NCI-H2196 treated with DMSO at 0.1 percent for 48 hours (cell line): Measurements from ENCODE around the gene ADPRH.

ENCODE experiments used
- DNase-seq: peaks from one replicate; lab custom pipeline; 2025; ENCODE audit not compliant: unreplicated experiment; lab: John Stamatoyannopoulos, UW

ADPRH gene

DNA sequence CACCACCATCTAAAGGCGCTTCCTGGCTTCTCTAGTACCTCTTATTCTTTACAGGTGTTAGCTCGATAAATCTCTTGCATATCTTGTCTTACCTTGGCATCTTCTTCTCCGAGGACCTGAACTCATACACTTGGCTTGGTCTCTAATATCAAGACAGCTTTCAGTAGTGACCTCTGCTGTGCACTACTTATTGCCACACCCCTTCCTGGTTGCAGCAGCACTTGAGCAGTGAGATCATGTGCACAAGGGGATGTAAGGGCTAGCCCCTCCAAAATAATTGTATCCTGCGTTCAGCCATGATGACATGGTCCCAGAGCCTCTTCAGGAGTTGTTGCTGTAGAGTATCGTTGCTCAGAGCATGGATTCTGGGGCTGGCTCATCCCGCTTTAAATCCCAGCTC lies 17.1 kb downstream of the ADPRH start:
- no peak for DNase-seq

DNA sequence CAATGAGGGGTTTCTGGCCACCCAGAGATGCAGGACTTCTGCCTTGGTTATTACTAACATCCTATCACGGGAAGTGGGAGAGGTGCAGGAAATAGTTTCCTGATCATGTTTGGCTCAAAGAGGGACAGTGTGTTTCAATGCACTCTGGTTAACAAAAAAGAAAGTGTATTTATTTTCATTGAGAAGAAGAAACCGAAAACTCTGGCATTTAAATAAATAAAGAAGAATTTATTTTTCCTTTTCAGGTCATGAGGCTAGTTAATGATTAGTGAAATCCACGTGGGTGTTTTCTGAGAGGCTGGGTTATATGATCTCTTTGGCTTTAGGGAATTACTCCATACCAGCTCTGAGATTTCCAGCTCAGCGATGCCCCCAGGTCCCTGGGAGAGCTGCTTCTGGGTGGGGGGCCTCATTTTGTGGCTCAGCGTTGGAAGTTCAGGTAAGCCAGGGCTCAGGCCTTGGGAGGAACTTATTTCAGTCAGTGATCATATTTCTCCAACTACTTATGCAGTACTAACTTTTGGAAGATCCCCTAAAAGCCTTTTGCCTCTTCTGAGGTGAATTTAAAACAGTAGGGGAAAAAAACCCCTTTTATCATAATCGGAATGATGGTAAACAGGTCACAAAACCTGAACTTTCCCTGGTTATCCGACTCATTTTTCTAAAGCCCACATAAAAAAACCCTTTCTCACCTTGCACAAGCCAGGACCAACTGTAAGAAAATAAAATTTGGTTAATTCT lies 18.4 kb downstream of the ADPRH start, which contains the start of gene PLA1A:
PLA1A (plus strand) TSS at position 338 of the 741 bp plus-strand sequence; CDS start at position 367, 29 bp downstream.
- no peak for DNase-seq

DNA sequence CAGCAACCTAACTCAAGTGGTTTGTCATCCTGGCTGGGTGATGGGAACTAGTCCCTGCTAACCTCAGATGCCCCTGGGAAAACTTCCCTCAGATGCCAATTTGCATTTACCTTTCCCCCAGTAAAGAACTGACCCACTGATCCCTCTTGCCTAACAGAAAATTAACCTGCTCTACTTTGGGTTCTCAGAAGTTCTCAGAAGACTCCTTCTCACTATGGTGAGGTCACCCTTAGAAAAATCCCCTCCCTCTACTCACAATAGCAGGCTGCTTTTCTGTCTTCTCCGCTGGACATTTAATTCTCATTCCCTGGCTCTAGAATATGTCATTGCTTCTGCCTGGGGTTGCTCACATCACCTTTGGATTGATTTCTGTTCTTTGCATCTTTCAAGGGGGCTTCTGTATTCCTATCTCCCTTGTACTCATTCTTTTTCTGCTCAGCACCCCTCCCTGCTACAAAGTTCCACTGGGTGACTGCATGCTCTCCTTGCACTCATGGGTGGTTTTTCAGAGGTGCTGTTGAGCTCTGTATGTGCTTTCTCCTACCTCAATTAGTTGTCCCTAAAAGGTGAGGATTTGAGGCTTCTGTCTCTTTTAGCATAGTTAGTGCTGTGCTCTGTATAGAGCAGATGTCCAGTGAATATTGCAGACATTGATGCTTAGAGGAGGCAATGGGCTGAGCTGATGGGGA lies 19.3 kb downstream of the ADPRH start:
- DNase-seq = no peak

DNA sequence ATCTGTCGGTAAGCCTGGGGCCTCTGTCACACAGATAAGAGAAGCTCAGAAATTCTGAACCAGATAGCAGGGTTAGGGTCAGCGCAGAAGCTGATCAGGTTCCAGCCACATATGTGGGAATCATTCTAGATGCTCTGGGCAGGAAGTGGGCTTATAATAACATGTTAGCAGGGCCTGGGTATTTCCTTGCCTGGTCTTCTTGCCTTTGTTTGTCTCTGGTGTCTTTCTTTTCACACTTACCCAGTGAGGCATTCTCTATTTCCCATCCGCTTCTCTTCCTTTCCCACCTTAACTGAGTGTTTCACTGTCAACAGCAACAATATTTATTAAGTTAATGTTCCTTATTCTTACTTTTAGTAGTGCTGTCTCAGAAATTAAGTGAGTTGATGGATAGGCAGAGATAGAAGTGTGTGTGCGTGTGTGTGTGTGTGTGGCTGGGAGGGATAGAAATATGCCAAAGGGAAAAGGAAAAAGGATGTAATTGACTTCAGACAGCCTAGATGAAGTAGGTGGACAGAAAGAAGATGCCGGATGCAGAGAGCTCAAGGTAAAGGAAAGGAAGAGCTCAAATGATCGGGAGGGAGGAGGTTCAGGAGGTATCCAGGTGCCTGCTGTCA lies 20.4 kb downstream of the ADPRH start:
- DNase-seq = no peak

DNA sequence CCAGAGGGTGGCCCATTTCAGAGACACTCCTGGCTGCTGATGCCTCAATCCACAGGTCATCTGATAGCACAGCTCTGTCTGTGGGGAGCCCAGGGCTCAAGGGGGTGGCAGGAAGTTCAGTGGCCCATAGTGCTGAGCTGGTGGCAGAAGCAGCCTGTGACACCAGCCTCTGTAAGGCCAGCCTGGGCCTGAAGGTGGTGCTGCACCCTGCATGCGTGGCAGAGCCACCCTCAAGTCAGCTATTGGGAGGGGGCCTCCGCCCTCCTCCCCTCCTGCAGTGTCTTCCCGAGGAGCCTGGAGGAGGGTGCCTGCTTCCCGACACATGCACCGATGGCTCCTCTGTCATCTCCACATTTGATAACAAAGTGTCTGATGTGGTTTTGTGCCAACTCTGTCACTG lies 21.4 kb downstream of the ADPRH start:
- no peak for DNase-seq

DNA sequence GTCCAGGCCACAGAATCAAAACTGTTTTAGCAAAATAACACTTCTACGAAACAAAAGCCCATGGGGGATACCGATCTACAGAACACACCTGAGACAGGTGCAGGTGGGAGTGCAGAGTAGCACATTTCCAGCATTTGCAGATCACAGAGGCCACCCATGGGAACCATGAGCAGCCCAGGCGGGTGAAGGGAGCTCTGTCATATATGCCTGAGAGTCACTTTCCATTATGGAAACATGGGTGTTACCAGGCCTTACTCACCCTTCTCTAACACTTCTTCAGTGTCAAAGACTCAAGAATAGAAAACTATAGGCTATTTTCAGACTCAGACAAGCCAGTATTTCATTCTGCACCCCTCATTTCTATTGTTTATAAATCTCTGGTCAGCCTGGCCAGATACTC lies 21.9 kb downstream of the ADPRH start:
- DNase-seq = no peak

DNA sequence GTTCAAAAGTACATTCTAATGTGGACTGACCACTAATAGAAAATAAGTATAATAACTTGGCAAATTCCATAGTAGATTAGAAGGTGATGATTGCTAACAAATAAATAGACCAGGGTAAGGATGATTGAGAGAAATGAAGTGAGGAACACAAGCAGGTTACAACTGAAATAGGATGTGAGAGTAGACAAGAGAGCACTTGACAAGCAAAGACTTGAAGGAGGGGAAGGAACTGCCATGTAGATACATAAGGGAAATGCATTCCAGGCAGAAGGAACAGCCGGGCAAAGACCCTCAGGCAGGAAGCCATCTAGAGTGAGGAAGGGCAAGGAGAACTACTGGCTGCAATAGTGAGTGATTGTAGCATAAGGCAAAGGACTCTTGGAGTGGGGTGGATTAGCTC lies 23.4 kb downstream of the ADPRH start:
- no peak for DNase-seq

DNA sequence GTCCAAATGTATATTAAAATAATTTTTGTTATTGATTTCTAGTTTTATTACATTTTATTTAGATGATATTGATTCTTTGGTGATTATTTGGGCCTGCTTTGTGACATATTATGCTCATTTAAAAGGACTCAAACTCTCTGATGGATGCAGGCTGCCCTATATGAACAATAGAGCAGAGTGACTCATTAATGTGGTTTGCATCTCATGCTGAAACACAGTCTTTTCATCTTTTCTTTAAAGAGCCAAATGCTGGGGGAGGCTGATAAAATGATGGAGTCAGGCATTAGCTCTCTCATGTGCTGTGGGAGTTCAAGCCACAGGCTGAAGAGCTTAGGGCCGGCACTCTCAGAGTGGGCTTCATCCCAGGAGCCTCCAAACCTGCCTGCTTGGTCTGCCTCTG lies 25.6 kb downstream of the ADPRH start:
- DNase-seq = no peak

DNA sequence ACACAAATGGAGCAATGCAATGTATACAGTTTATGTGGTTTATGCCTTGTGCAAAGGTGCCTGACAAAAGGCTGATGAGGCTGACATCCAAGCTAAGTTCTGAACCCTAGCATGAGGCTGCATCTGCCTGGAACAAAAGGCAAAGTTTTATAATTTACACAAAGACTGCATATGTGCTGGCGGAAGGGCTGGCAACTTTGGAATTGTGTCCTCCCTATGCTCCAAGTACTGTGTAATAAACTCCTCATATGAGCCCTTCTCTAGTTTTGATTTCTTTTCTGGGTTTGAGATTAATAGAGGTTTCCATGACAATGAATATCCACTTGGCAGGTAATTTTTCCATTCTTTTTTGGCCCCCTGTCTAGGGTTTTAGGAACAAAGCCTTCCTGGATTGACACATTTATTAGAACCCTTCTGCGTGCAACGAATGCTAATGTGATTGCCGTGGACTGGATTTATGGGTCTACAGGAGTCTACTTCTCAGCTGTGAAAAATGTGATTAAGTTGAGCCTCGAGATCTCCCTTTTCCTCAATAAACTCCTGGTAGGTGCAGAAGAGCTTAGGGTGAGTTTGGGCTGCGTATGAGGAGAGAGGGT lies 29.2 kb downstream of the ADPRH start:
- no peak for DNase-seq

DNA sequence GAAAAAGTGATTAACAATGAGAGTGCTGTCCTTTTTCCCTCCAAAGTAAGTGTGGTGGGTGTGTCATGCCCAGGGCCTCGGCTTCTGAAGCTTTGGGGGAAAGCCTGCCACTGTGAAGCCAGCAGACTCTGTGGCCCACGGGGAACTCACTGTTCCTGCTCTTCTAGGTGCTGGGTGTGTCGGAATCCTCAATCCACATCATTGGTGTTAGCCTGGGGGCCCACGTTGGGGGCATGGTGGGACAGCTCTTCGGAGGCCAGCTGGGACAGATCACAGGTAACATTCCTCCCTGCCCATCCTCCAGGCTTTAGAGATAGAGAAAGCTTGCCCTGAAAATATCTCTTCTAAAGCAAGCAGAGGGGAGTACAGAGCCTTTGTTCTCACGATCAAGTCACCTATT lies 30.0 kb downstream of the ADPRH start:
- DNase-seq = no peak

DNA sequence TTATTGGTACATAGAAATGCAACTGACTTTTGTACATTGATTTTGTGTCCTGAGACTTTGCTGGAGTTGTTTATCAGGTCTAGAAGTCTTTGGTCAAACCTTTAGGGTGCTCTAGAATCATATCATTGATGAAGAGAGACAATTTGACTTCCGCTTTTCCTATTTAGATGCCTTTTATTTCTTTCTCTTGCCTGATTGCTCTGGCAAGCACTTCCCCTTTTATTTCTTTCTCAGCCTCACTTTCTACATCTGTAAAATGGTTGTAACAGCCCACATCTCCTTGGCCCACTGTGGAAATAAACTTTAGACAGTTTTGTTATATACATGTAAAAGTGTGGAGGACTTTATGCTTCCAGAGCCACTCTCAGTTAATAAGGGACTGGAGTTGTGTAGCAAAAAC lies 32.4 kb downstream of the ADPRH start:
- no peak for DNase-seq

DNA sequence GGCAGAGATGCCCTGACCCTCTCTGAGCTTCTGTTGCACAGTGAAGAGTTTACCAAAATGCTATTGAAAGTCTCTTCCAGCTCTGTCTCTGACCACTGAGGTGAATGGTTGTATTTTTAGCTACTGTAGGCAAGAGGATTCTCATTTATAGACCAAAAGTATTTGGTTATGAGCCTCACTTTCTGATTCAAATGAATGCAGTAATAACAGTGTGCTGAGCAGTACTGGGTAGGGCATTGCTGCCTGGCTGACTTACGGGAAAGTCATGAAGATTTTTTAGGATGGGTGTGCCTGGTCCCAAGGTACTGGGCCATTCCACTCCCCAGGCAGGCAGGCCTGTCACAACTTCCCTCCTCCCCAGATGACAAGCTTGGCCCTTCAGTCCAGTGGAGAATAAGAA lies 33.9 kb downstream of the ADPRH start:
- no peak for DNase-seq

DNA sequence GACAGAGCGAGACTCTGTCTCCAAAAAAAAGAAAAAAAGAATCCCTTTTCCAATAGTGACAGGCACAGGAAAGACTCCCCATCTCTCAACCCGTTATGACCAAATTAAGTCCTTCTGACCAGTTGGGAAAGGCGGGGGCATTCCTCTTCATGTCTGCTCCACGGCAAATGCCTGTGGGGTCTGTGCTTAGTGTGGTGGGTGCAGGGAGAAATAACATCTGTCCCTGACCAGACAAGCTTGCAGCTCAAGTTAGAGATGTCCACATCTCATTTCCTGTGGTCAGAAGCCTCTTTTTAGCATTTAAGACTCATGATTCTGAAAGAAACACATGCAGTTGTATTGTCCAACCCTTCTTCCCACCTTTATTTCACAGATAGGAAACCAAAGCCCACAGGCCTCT lies 34.6 kb downstream of the ADPRH start:
- no peak for DNase-seq

DNA sequence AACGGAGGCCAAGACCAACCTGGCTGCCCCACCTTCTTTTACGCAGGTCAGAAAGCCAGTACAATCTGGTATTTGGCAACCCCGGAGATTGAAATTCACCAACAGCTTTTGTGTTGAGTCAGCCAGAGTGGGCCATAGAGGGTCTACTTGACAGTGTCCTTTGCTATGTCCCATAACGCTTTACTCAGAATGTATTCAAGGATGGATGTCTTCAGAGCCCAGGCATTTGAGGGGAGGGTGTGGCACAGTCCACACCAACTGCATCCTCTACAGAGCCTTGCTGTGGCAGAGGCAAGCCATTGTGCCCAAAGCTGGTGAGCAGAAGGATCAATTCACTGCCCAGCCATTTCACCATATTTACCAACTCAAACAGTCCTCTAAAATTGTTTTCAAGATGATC lies 36.8 kb downstream of the ADPRH start:
- no peak for DNase-seq

DNA sequence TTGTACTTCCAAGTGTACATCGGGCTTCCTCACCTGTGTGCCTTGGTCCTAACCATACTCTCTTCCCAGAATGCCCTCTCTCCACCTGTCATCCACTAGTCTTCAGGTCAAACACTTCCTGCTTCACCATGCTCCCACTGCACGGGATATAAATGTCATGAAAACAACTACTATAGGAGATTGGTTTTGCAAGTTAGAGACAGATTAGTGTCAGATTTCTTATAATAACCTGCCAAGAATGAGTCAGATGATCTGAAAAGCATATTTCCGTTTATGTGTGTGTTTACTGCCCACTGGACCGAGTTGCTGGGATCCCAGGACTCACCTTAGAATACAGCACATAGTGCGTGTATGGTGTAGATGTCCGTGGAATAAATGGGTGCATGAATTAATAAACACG lies 39.8 kb downstream of the ADPRH start:
- no peak for DNase-seq

DNA sequence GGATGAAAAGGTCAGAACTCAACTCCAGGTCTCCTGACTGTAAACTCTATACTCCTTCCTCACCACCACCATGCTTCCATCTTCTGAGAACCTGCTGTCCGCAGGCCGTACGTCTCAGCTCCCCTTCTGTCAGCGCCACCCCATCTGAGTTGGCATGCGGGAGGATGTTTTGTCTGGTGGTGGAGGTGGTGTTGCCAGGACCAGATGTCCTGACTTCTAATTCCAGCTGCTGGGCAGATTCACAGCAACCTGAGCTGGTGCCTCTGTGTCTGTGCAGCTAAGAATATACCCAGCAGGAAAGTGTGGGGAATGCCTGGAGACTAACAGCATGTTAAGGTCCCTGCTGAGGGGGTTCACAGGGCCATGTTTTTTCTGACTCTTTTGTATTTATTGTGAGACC lies 41.6 kb downstream of the ADPRH start:
- no peak for DNase-seq

DNA sequence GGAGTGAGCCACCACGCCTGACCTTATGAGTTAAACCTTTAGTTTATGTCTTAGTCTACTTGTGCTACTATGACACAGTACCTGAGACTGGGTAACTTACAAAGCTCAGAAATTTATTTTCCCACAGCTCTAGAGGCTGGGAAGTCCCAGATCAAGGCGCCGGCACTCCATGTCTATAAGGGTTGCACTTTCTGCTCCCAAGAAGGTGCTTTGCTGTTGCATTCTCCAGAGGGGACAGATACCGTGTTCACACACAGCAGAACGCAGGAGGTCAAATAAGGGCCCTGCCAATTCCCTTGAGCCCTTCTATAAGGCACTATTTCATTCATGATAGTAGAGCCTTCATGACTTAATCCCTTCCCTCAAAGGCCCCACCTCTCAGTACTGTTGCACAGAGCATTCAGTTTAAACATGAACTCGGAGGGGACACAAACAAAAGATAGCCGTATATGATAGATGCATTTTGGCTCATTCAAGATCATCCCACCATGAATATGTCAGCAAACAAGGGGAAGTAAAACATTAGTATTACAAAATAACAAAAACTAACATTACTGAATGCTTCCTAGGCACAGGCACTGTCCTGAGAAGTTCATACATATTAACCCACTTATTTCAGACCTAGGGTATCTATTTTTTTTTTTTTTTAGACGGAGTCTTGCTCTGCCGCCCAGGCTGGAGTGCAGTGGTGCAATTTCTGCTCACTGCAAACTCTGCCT lies 44.9 kb downstream of the ADPRH start:
- no peak for DNase-seq

DNA sequence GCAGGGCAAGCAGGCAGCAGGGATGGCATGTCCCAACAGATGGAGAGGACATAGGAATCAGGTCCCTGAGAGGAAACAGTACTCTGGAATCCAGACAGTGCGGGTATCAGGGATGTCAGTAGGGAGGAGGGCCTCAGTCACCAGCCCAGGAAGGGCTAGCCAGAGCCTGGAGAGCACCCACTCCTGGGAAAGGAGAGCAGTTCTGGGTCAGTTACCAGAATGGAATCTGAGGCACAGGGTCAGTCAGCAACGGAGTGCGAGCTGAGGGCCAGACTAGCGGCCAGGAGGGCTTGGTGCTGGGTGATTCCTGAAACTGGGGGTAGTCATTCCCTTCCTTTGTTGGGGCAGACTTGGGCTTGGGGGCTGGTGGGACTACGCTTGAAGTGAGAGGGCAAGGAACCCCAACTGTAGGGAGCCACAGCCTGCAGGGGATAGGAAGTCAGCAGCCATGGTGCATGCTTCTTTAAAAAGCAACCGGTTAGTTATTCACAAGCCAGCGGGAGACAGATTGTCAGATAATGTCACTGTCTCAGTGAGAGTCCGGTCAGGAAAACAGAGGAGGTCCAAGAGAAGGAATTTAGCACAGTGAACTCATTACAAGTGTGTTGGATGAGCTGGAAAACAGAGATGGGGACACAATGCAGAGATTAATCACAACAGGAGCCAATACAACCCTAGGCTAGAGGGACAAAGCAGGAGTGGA lies 46.3 kb downstream of the ADPRH start:
- DNase-seq = no peak

DNA sequence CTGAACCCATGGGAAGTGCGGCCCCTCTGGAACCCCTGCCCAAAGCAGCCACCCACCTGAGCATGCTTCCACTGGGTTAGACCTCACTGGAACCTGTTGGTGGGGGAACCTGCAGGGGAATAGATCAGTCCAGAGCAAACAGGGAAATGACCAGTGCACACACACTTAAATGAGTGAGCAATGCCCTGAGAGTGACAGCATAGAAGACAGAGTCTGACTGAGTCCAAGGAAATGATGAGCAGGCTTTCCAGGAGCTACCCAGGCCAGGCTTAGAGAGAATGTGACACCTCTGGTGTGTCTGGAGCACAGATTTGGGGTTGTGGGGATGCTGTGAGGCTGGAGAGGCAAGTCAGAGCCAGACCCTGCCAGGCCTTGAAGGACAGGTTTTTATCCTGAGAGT lies 46.9 kb downstream of the ADPRH start:
- DNase-seq = no peak

DNA sequence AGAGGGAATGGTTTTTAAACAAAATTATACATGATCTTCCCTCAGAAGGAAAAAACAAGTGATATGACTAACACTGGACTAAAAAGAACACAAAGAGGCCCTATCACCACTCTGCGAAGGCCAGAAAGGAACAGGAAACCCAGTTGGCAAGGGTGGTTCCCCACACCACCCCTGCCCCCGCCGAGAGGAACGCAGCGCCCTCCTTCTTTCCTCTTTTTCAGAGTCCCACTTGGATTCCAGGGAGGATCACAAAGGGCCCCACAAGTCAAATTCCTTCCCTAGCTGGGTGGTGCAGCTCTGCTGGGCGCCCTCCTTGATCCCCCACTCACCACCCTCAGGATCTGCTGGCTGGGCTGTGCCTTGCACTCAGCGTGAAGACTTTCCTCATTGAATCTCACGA lies 48.2 kb downstream of the ADPRH start:
- DNase-seq = no peak

DNA sequence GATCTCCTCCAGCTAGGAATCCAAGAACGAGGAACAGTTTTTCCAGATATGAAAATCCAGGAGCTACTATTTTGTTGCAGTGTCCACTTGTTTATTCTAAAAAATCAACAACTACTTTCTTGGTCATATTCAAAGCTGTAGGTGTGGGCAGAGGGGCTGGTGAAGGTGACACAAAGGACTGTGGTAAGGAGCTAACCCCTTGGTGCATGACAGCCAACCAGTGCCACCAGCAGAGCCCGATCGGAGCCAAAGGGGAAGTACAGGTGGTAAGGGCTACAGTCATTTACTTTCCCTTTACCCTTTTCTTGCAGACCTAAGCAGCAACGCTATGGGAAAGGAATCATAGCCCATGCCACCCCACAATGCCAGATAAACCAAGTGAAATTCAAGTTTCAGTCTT lies 49.1 kb downstream of the ADPRH start:
- no peak for DNase-seq
